ENCODE data around the gene CACNA1B.

Gene CACNA1B

GRCh38 chr9:138060881-138061280, 183.3 kb downstream of the CACNA1B start:
- Histone ChIP-seq H3K9ac (ENCODE audit: low read length) (no peak overlapping the region), H3K4me3 (ENCODE audit: low read length) (no peak overlapping the region), H3K9me3 (ENCODE audit: control insufficient read depth, low read length) (no peaks in the 10 kb centered on the region), H3K4me1 (ENCODE audit: control insufficient read depth, insufficient read depth, low read length) (no peaks in the 10 kb centered on the region), H3K36me3 (ENCODE audit: control insufficient read depth, insufficient read depth, low read length) (no peaks in the 10 kb centered on the region), H3K27me3 (ENCODE audit: control insufficient read depth, insufficient read depth, low read length) (no peaks in the 10 kb centered on the region)

GRCh38 chr9:138061631-138062030, 184.0 kb downstream of the CACNA1B start:
- Histone ChIP-seq H3K9ac (ENCODE audit: low read length) (no peak overlapping the region), H3K27me3 (ENCODE audit: control insufficient read depth, insufficient read depth, low read length) (no peaks in the 10 kb centered on the region), H3K4me3 (ENCODE audit: low read length) (no peak overlapping the region), H3K36me3 (ENCODE audit: control insufficient read depth, insufficient read depth, low read length) (no peaks in the 10 kb centered on the region), H3K9me3 (ENCODE audit: control insufficient read depth, low read length) (no peaks in the 10 kb centered on the region), H3K4me1 (ENCODE audit: control insufficient read depth, insufficient read depth, low read length) (no peaks in the 10 kb centered on the region)

GRCh38 chr9:138062196-138062595, 184.6 kb downstream of the CACNA1B start:
- H3K4me3 ChIP-seq (ENCODE audit: low read length), result no peak overlapping the region
- H3K36me3 ChIP-seq (ENCODE audit: control insufficient read depth, insufficient read depth, low read length), result no peaks in the 10 kb centered on the region
- H3K9me3 ChIP-seq (ENCODE audit: control insufficient read depth, low read length), result no peaks in the 10 kb centered on the region
- H3K27me3 ChIP-seq (ENCODE audit: control insufficient read depth, insufficient read depth, low read length), result no peaks in the 10 kb centered on the region
- no peaks in the 10 kb centered on the region for H3K4me1 ChIP-seq (ENCODE audit: control insufficient read depth, insufficient read depth, low read length)
- no peak overlapping the region for H3K9ac ChIP-seq (ENCODE audit: low read length)

- Histone ChIP-seq H3K4me1 (ENCODE audit: control insufficient read depth, insufficient read depth, low read length) (no peaks in the 10 kb centered on the region), H3K4me3 (ENCODE audit: low read length) (no peak overlapping the region), H3K9me3 (ENCODE audit: control insufficient read depth, low read length) (no peaks in the 10 kb centered on the region), H3K9ac (ENCODE audit: low read length) (no peak overlapping the region), H3K36me3 (ENCODE audit: control insufficient read depth, insufficient read depth, low read length) (no peaks in the 10 kb centered on the region), H3K27me3 (ENCODE audit: control insufficient read depth, insufficient read depth, low read length) (no peaks in the 10 kb centered on the region)
These were observed 185.5 kb downstream of the CACNA1B start for GRCh38 chr9:138063033-138063432.

- H3K9ac ChIP-seq (ENCODE audit: low read length), result no peak overlapping the region
- no peaks in the 10 kb centered on the region for H3K4me1 ChIP-seq (ENCODE audit: control insufficient read depth, insufficient read depth, low read length)
- H3K4me3 ChIP-seq (ENCODE audit: low read length), result no peak overlapping the region
- H3K36me3 ChIP-seq (ENCODE audit: control insufficient read depth, insufficient read depth, low read length), result no peaks in the 10 kb centered on the region
- no peaks in the 10 kb centered on the region for H3K9me3 ChIP-seq (ENCODE audit: control insufficient read depth, low read length)
- no peaks in the 10 kb centered on the region for H3K27me3 ChIP-seq (ENCODE audit: control insufficient read depth, insufficient read depth, low read length)
These were observed 186.2 kb downstream of the CACNA1B start for GRCh38 chr9:138063785-138064184.

GRCh38 chr9:138064547-138064946, 187.0 kb downstream of the CACNA1B start:
- H3K9ac ChIP-seq (ENCODE audit: low read length), result no peak overlapping the region

GRCh38 chr9:138065287-138065686, 187.7 kb downstream of the CACNA1B start:
- Histone ChIP-seq H3K9ac (ENCODE audit: low read length) (no peak overlapping the region), H3K27me3 (ENCODE audit: control insufficient read depth, insufficient read depth, low read length) (no peaks in the 10 kb centered on the region), H3K4me1 (ENCODE audit: control insufficient read depth, insufficient read depth, low read length) (no peaks in the 10 kb centered on the region), H3K4me3 (ENCODE audit: low read length) (no peak overlapping the region), H3K36me3 (ENCODE audit: control insufficient read depth, insufficient read depth, low read length) (no peaks in the 10 kb centered on the region), H3K9me3 (ENCODE audit: control insufficient read depth, low read length) (no peaks in the 10 kb centered on the region)

More at GRCh38 chr9:138064547-138064946, 187.0 kb downstream of the CACNA1B start:
- Histone ChIP-seq H3K36me3 (ENCODE audit: control insufficient read depth, insufficient read depth, low read length) (no peaks in the 10 kb centered on the region), H3K4me1 (ENCODE audit: control insufficient read depth, insufficient read depth, low read length) (no peaks in the 10 kb centered on the region), H3K9me3 (ENCODE audit: control insufficient read depth, low read length) (no peaks in the 10 kb centered on the region), H3K27me3 (ENCODE audit: control insufficient read depth, insufficient read depth, low read length) (no peaks in the 10 kb centered on the region), H3K4me3 (ENCODE audit: low read length) (no peak overlapping the region)

GRCh38 chr9:138066049-138066448, 188.5 kb downstream of the CACNA1B start:
- H3K27me3 ChIP-seq (ENCODE audit: control insufficient read depth, insufficient read depth, low read length), result no peaks in the 10 kb centered on the region
- no peak overlapping the region for H3K4me3 ChIP-seq (ENCODE audit: low read length)
- H3K4me1 ChIP-seq (ENCODE audit: control insufficient read depth, insufficient read depth, low read length), result no peaks in the 10 kb centered on the region
- H3K9ac ChIP-seq (ENCODE audit: low read length), result no peak overlapping the region
- H3K9me3 ChIP-seq (ENCODE audit: control insufficient read depth, low read length), result no peaks in the 10 kb centered on the region
- H3K36me3 ChIP-seq (ENCODE audit: control insufficient read depth, insufficient read depth, low read length), result no peaks in the 10 kb centered on the region

- Histone ChIP-seq H3K9ac (ENCODE audit: low read length) (no peak overlapping the region), H3K4me3 (ENCODE audit: low read length) (no peak overlapping the region), H3K36me3 (ENCODE audit: control insufficient read depth, insufficient read depth, low read length) (no peaks in the 10 kb centered on the region), H3K4me1 (ENCODE audit: control insufficient read depth, insufficient read depth, low read length) (no peaks in the 10 kb centered on the region), H3K27me3 (ENCODE audit: control insufficient read depth, insufficient read depth, low read length) (no peaks in the 10 kb centered on the region), H3K9me3 (ENCODE audit: control insufficient read depth, low read length) (no peaks in the 10 kb centered on the region)
These were observed 190.2 kb downstream of the CACNA1B start for GRCh38 chr9:138067613-138068367.

GRCh38 chr9:138068601-138069035, 191.0 kb downstream of the CACNA1B start:
- H3K27me3 ChIP-seq (ENCODE audit: control insufficient read depth, insufficient read depth, low read length), result no peaks in the 10 kb centered on the region

GRCh38 chr9:138069731-138070456, 192.3 kb downstream of the CACNA1B start:
- H3K9ac ChIP-seq (ENCODE audit: low read length), result no peak overlapping the region
- H3K9me3 ChIP-seq (ENCODE audit: control insufficient read depth, low read length), result no peaks in the 10 kb centered on the region
- H3K27me3 ChIP-seq (ENCODE audit: control insufficient read depth, insufficient read depth, low read length), result no peaks in the 10 kb centered on the region
- no peaks in the 10 kb centered on the region for H3K4me1 ChIP-seq (ENCODE audit: control insufficient read depth, insufficient read depth, low read length)
- H3K36me3 ChIP-seq (ENCODE audit: control insufficient read depth, insufficient read depth, low read length), result no peaks in the 10 kb centered on the region
- H3K4me3 ChIP-seq (ENCODE audit: low read length), result no peak overlapping the region

More at GRCh38 chr9:138068601-138069035, 191.0 kb downstream of the CACNA1B start:
- Histone ChIP-seq H3K36me3 (ENCODE audit: control insufficient read depth, insufficient read depth, low read length) (no peaks in the 10 kb centered on the region), H3K9ac (ENCODE audit: low read length) (no peak overlapping the region), H3K9me3 (ENCODE audit: control insufficient read depth, low read length) (no peaks in the 10 kb centered on the region), H3K4me3 (ENCODE audit: low read length) (no peak overlapping the region), H3K4me1 (ENCODE audit: control insufficient read depth, insufficient read depth, low read length) (no peaks in the 10 kb centered on the region)

- no peak overlapping the region for H3K4me3 ChIP-seq (ENCODE audit: low read length)
- no peaks in the 10 kb centered on the region for H3K9me3 ChIP-seq (ENCODE audit: control insufficient read depth, low read length)
- H3K36me3 ChIP-seq (ENCODE audit: control insufficient read depth, insufficient read depth, low read length), result no peaks in the 10 kb centered on the region
- no peak overlapping the region for H3K9ac ChIP-seq (ENCODE audit: low read length)
- H3K27me3 ChIP-seq (ENCODE audit: control insufficient read depth, insufficient read depth, low read length), result no peaks in the 10 kb centered on the region
- no peaks in the 10 kb centered on the region for H3K4me1 ChIP-seq (ENCODE audit: control insufficient read depth, insufficient read depth, low read length)
These were observed 193.2 kb downstream of the CACNA1B start for GRCh38 chr9:138070815-138071214.
